SW 1271 (cell line): ENCODE data around the gene NFKBIB.
"Not testable (repeated sequence)": the region's sequence is repeated elsewhere in the genome, so short reads cannot be mapped to it uniquely, and the experiment has no call there.

Source experiments
- DNase-seq, 2 experiments: peaks; one replicate each; lab custom pipeline; 2025; lab: John Stamatoyannopoulos, UW

The NFKBIB gene, protein sequence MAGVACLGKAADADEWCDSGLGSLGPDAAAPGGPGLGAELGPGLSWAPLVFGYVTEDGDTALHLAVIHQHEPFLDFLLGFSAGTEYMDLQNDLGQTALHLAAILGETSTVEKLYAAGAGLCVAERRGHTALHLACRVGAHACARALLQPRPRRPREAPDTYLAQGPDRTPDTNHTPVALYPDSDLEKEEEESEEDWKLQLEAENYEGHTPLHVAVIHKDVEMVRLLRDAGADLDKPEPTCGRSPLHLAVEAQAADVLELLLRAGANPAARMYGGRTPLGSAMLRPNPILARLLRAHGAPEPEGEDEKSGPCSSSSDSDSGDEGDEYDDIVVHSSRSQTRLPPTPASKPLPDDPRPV

DNA sequence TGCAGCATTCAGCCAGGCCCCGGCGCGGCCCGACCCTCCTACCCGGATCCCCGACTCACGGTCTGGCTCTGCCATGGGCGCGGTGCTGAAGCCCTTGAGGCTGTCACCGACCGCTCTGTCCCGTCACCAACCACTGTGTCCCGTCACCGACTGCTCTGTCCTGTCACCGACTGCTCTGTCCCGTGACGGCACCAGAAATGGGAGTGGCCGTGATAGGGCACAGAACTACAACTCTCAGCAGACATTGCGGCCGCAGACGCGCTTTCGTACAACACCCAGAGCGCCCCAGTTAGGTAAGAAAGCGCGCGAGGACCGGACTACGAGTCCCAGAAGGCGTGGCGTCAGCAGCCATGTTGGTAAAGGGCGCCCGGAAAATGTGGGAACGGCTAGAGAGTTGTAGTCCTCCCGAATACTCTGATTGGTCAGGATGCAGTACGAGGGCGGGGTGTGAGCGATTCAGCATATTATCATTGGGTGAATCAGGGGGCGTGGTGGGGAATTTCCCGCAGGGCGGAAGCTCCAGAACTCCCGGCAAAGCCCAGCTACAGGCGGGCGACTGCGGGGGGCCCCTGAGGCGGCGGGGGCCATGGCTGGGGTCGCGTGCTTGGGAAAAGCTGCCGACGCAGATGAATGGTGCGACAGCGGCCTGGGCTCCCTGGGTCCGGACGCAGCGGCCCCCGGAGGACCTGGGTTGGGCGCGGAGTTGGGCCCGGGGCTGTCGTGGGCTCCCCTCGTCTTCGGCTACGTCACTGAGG, at the start of gene NFKBIB, which contains the start of gene SIRT2:
Gene NFKBIB (plus strand): TSS at position 523 of the 755 bp plus-strand sequence. CDS start 64 bp downstream, at position 587.
Gene SIRT2 (minus strand): TSS at position 172 of the 755 bp plus-strand sequence. CDS start 97 bp downstream, at position 75.
- DNase-seq: peak; percentile 99

DNA sequence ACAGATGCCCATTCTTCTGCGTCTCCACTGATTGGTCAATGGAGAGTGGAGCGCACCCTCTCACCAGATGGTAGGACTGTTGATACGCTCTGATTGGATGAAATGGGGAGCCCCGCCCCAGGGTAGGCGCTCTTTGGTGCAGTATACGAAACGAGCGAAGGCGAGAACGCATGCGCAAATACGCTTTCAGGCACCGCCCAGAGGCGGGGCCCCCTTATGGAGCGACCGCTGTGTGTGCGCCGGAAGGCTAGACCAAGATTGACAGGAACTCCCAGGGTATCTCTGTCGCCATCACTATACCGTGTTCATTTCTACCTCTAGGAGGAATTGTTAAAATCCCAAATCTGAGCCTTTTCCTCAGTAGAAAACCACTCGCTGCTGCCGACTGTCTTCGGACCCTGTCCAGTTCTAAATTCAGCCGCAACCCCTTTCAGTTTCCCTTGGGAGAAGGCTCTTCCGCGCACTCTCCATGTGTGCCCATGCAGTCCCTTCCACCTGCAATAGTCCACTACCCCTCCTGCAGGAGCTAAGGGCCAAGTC, 49.3 kb upstream of the NFKBIB start:
- no peak for DNase-seq

DNA sequence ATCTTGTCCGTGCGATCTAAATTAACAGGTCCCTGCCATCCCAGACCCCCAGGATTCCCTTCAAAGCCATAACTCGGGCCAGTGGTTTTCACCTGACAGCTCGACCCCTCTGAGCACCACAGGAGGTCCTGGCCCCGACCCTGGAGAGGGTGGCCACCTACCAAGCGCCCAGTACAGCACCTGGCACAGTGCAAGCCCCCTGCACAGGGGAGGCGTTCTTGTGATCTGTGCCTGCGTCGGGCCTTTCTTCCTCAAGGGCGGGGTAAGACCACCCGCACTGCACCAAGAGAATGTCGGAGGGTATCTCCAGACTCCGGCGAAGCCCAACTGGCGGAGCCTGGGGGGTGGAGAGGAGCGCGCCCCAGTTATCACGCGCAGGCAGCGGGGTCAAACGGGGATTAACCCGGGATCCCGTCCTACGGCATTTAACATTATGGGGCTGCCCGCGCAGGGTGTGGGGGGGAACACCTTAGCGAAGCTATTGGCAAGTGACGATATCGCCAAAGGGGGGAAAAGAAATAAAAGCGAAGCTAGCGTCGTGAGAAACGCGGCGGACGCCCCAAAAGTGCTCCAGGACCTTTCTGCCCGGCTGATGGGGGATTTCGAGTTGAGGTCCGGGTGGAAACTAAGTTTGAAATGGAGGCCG, 48.7 kb upstream of the NFKBIB start:
- DNase-seq: no peak

DNA sequence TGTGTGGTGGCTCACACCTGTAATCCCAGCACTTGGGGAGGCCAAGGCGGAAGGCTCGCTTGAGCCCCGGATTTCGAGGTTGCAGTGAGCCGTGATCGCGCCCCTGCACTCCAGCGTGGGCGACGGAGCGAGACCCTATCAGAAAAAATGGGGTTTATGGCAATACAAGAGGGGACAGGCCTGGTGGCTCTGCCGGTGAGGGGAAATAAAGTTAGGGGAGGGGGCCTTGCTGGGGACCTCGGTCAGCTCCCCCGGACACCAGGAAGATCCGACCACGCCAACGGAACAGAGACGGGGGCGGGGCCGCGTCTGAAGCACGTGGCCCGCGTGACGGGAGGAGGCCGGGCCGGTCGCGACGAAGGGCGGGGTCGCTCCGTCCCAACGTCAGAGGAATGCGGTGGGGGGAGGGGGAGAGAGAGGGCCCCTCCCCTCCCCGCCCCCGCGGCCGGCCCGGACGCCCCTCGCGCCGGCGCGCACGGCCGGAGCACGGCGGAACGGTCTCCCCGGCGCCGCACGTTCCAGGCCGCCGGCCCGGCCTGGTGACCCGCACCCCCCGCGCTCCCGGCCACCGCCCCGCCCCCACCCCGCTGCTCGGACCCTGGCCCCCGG, 48.0 kb upstream of the NFKBIB start:
- DNase-seq: peak; percentile 49 to 80

DNA sequence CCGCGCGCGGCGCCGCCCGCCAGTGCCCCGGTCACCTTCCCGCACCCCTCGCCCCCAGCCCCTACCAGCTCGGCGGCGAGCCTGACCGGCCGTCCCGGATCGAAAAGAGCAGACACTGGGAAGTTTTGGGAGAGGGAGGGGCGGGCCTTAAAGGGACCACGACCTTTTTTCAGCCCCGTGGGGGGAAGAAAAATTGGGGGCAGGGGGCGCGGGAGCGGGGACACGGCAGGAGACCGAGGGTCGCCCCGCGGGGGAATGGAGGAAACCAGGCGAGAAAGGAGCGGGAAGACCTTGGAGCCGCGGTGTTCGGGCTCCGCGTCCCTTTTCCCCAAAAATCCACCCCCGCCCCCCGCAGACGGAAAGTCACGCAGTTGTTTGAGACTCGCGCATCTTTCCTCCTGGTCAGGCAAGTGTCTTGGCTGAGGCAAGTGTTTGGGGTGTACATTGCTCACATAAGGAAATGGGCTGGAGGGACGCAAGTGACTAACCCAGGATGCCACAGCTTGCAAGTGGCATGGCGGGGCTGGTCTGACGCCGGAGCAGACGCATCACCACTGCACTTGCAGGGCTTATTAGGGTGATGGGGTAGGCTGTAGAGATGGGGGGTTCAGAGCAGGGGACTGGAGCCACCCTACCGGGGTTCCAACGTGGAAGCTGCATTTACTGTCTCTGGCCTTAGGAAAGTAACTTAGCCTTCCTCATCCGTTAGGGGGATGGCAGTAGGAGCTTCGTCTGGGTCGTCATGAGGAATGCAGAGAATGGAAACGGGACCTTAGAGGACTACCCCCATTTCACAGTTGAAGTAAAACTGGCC, 47.3 kb upstream of the NFKBIB start:
- DNase-seq: peak; percentile 17 to 62

DNA sequence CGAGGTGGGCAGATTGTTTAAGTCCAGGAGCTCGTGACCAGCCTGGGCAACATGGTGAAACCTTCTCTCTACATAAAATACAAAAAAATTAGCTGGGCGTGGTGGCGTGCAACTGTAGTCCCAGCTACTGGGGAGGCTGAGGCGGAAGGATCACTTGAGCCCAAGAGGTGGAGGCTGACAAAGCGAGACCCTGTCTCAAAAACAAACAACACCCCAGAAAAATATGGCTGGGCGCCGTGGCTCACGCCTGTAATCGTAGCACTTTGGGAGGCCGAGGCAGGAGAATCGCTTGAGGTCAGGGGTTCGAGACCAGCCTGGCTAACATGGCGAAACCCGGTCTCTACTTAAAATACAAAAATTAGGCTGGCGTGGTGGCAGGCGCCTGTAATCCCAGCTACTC, 46.6 kb upstream of the NFKBIB start:
- no peak for DNase-seq

DNA sequence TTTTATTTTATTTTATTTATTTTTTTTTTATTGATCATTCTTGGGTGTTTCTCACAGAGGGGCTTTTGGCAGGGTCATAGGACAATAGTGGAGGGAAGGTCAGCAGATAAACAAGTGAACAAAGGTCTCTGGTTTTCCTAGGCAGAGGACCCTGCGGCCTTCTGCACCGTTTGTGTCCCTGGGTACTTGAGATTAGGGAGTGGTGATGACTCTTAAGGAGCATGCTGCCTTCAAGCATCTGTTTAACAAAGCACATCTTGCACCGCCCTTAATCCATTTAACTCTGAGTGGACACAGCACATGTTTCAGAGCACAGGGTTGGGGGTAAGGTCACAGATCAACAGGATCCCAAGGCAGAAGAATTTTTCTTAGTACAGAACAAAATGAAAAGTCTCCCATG, 44.8 kb upstream of the NFKBIB start:
- not testable (repeated sequence) for DNase-seq

DNA sequence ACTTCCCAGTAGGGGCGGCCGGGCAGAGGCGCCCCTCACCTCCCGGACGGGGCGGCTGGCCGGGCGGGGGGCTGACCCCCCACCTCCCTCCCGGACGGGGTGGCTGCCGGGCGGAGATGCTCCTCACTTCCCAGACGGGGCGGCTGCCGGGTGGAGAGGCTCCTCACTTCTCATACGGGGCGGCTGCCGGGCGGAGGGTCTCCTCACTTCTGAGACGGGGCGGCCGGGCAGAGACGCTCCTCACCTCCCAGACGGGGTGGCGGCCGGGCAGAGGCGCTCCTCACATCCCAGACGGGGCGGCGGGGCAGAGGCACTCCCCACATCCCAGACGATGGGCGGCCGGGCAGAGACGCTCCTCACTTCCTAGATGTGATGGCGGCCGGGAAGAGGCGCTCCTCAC, 44.0 kb upstream of the NFKBIB start:
- DNase-seq: not testable (repeated sequence)

DNA sequence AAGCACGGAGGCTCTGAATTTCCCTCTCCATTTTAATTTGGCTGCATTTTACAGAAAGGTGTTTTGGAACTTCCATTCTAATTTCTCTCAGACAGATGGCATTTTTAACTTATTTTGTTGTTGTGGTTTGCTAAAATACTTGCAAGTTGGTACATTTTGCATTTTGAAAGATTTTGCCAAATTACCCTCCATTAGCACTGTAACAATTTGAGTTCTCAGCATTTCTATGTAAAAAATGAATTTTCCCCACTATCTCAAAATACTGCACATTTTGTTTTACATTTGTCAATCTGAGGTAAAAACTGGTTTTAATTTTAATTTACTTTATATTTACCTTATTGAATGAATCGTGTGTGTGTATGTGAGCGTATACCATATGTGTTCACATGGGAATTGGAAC, 43.0 kb upstream of the NFKBIB start:
- DNase-seq: no peak

DNA sequence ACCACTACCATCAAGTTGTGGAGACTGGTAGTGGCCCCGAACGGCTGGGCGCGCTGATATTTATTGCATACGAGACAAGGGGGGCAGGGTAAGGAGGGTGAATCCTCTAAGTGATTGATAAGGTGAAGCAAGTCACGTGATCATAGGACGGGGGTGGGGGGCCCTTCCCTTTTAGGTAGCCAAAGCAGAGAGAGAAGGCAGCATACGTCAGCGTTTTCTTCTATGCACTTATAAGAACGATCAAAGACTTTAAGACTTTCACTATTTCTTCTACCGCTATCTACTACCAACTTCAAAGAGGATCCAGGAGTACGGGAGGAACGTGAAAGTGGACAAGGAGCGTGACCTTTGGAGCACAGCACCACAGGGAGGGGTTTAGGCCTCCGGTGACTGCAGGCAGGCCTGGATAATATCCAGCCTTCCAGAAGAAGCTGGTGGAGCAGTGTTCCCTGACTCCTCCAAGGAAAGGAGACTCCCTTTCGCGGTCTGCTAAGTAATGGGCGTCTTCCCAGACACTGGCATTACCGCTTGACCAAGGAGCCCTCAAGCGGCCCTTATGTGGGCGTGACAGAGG, 40.1 kb upstream of the NFKBIB start:
- DNase-seq: not testable (repeated sequence)

DNA sequence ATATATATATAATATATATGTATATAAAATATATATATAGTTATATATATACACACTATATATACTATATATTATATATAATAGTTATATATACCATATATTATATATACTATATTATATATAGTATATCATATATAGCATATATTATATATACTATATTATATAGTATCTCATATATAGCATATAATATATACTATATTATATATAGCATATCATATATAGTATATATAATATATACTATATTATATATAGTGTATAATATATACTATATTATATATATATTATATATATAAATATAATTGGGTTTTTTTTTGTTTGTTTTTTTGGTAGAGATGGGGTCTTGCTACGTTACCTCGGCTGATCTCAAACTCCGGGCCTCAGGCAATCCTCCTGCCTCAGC, 38.4 kb upstream of the NFKBIB start:
- DNase-seq: no peak

DNA sequence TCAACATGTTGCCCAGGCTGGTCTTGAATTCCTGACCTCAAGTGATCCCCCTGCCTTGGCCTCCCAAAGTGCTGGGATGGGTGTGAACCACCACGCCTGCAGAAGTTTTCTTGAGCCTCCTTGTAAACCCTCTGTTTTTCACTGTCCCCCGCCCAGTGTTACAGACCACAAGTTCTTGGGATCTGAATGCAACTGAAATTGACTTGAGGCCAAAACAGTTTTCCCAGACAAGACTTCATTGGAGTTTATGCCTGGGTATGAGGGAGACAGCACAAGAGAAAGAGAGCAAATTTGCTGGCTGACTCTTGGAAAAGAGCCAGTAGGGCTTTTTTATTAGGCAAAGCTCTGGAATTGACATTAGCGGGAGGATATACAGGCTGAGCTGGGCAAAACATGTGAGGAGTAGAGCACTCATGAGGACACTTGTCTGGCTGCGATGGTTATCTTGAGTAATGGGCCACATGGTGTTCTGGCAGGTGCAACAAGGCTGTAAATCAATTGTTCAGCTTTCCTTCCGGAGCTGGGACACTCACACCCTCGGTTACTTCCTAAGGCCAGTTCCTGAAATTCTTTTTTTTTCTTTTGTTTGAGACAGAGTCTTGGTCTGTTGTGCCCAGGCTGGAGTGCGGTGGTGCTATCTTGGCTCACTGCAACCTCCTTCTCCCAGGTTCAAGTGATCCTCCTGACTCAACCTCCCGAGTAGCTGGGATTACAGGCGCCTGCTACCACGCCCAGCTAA, 37.3 kb upstream of the NFKBIB start:
- DNase-seq: no peak

DNA sequence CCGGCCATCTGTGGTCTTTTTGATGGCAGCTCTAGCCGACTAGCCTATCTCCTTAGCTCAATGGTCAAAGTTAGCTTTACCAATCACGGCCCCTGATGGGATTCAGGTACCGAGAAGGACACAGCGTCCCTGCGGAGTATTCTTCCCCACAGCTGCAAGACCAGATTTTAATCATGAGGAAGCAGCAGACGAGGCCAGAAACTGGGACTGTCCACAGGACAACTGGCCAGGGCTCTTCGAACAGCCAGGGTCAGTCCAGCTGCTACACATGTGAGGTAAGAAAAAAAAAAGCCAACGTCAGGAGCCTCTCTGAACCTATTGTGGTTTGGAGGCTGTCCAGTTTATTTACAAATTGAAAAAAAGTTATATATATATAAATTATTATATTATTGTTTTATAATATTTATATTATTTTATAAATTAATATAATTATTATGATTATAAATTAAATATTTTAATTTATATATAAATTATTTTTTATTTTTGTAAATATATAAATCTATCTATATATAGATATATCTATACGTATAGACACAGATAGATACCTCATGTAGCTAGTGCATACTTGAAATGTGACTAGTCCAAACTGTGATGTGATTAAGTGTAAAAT, 32.5 kb upstream of the NFKBIB start:
- no peak for DNase-seq

DNA sequence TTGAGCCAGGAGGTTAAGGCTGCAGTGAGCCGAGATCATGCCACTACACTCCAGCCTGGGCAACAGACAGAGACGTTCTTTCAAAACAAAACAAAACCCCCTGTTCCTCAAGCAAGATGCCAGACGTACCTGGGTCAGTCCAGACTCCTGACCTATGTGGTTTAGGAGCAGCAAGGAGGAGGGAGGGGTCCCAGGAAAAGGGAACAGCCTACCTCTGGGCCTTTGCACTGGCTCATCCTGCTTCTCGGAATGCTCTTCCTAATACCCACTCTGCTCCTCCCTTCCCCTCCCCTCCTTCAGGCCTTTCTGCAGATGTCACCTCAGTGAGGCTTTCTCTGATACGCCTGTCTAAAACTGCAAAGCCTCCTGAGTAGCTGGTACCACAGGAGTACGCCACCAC, 31.2 kb upstream of the NFKBIB start:
- no peak for DNase-seq

DNA sequence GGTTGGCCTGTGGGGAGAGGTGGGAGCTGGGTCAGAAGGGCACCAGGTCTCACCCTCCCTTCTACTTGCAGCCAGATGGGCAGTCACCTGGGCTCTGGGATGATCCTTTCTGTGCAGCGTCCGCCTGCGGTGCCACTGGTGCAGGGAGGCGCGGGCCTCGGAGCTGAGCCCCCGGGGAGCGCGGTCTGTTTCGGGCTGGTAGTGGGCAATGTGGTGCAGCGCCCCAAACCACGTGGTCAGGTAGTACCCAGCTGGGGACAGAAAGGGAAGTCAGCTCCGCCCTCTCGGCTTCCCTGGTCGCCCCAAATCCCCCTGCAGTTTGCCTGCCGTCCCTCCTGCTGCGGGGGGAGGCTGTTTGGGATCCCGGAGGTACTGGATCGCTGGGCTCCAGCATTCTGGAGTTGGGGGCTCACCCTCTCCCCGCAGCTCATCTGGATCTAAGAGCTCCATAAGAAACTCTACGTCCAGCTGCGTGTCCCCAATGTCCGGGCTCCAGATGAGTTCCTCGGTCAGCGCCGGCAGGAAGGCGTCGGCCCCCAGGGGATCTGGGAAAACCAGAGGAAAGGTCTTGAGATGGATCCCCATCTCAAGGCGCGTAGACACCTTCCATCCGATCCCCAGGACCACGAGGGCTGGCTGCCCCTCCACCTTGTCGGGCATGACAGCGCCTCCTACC, 30.5 kb upstream of the NFKBIB start:
- DNase-seq: no peak

DNA sequence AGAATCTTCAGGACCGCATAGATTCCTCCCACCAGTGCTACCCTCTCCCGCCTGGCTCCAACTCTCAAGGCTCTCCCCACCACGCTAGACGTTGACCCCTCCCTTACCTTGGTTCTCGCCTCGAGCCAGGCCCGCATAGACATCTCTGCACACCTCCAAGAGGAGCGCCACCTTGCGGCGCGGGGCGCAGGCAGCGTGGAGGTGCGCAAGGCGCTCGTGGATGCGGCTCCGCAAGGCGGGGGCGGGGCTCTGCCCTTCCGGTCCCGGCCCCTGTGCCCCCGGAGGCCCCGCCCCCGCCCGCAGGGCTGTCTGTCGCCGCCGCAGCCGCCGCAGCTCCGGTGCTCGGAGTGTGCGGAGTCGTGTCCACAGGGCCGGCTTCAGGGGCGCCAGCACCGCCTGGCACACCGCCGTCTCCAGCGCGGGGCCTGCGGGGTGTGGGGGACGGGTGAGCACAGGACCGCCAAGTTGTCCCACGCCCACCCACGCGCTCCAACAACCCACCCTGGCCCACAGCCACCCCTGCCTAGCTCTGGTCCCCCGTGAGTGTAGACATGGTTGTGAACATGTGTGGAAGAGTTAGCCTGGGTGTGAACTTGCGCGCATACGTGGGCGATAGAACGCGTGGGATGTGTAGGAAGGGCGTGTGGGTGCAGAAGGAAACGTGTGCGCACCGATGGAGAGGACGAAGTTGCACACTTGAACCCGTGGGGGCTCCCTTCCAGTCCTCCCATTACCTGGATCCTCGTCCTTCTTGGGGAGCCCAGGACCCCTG, 29.7 kb upstream of the NFKBIB start:
- DNase-seq: no peak

DNA sequence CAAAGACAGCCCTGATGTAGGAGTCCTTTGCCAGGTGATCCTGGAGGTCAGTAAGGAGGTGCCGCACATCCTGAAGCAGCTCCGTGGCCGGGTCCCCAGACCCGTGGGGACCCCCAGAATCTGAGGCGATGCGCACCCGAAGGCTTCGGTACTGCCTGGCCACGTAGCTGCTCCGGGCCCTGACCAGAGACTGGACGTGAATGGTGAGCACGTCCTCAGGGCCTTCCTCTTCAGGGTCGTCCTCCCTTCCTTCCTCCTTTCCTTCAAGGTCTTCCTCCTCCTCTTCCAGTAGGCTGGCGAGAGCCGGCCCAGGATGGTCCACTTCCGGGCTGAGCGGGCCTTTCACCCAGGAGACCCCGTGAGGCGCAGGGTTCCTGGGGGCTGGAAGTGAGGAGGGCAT, 29.2 kb upstream of the NFKBIB start:
- DNase-seq: no peak

DNA sequence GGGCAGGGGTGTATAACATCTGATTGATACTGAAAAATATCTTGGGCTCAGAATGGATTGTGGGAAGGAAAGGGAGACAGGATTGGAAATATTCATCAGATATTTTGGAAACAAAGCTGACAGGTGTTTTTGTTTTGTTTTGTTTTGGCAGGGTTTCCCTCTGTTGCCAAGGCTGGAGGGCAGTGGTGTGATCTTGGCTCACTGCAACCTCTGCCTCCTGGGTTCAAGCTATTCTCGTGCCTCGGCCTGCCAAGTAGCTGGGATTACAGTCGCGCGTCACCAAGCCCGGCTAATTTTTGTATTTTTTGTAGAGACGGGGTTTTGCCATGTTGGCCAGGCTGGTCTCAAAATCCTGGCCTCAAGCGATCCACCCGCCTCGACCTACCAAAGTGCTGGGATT, 26.4 kb upstream of the NFKBIB start:
- not testable (repeated sequence) for DNase-seq
